Colonic mucosa (tissue), 4 donors: Measurements from ENCODE around the gene PREX1. TPM values are rescaled to one million over a fixed set of nuclear protein-coding genes. Genes with fewer than 3 reads are reported as not detected.

Experiments used
- DNase-seq: peaks from one replicate; pipeline ENCODE4 v3.0.0-alpha.2; 2020
- H3K27ac ChIP-seq: fragments of 200-600 bp; one replicate; pipeline ENCODE4 v1.8.0; 2021
- H3K27me3 ChIP-seq: fragments of 200-600 bp; one replicate; pipeline ENCODE4 v1.8.0; 2021
- H3K36me3 ChIP-seq: fragments of 200-600 bp; one replicate; pipeline ENCODE4 v1.8.0; 2021
- H3K4me1 ChIP-seq: fragments of 200-600 bp; one replicate; pipeline ENCODE4 v1.8.0; 2021; ENCODE audit warnings: mild to moderate bottlenecking
- H3K4me3 ChIP-seq: fragments of 200-600 bp; one replicate; pipeline ENCODE4 v1.8.0; 2021
- H3K9ac ChIP-seq, 2 donors: one replicate each; pipeline ENCODE4 v1.7.0; 2013; ENCODE audit warnings: control low read depth in 2 of 2, low read depth in 2 of 2, low read length in 2 of 2
- H3K9me3 ChIP-seq: fragments of 200-600 bp; one replicate; pipeline ENCODE4 v1.8.0; 2021
- intact Hi-C: fragments of 100-400 bp; cut with DNase I; formaldehyde crosslinking; loops from one replicate; pipeline ENCODE4 v1.14.1; 2022
- total RNA-seq, 2 donors: library from RNA; stranded (reverse); fragmentation: NEBNext Ultra II Directional in 1 of 2; extraction: Animal tissue kit (Norgen Biotek cat#: 25700) in 1 of 2; gene quantifications; one replicate each; pipeline ENCODE4 v1.2.1, GENCODE V29; 2021
- TF ChIP-seq, protein P1 (sequence below): fragments of 200-600 bp; IDR thresholded peaks from one replicate; pipeline ENCODE4 v1.8.0; 2022; ENCODE audit warnings: antibody characterized with exemption, mild to moderate bottlenecking
- donor health status: healthy.
- donor health status: DM: no; HTN: no; CAD: no.
- donor health status: DM: no; HTN: no; CAD: no.

The PREX1 gene
- total RNA-seq, 2 donors from 2014 or later, result 7.2 to 24.6 TPM

DNA sequence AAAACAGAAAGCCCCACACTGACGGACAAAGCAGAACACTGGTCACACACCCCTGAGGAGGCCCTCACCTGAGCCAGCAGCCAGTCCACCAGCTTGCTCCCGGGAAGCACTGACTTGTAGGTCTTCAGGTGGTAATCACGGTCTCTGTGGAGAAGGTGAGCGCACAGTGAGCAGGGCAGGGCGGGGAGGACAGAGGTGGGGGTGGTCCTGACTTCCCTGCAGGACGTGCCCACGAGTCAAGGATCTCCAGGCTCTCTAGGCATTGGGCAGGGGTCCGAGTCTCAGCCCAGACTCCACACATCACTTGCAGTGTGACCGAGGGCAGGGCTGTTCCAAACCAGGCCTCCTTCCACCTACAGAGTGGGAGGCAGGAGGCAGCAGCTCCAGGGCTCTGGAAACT, 151.7 kb downstream of the PREX1 start:
- H3K36me3 ChIP-seq, result no peaks in the 10 kb centered on the region
- H3K27ac ChIP-seq, result no peak overlapping the region
- intact Hi-C loops, result no loop called here

DNA sequence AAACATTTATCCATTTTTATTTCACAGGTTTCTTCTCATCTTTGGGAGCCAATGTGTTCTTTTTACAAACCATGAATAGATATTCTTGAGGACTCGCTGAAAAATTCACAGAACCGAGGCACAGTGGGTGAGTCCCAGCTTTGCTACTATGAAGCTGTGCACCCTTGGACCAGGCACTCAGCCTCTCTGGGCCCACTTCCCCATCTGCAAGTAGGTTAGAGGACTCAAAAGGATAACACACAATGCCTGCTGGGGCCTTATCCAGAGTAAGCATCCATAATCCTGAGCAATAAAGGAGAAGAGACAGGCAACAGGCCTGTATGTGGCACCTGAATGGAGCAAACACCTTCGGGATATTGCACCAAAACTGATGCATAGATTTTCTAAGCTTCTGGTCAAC, 153.3 kb downstream of the PREX1 start:
- Histone ChIP-seq H3K9me3 (no peaks in the 10 kb centered on the region), H3K4me3 (no peak overlapping the region), H3K9ac (no peak overlapping the region), H3K36me3 (no peaks in the 10 kb centered on the region), H3K27me3 (no peaks in the 10 kb centered on the region), H3K27ac (no peak overlapping the region), H3K4me1 (no peaks in the 10 kb centered on the region)
- TF ChIP-seq, protein P1, sequence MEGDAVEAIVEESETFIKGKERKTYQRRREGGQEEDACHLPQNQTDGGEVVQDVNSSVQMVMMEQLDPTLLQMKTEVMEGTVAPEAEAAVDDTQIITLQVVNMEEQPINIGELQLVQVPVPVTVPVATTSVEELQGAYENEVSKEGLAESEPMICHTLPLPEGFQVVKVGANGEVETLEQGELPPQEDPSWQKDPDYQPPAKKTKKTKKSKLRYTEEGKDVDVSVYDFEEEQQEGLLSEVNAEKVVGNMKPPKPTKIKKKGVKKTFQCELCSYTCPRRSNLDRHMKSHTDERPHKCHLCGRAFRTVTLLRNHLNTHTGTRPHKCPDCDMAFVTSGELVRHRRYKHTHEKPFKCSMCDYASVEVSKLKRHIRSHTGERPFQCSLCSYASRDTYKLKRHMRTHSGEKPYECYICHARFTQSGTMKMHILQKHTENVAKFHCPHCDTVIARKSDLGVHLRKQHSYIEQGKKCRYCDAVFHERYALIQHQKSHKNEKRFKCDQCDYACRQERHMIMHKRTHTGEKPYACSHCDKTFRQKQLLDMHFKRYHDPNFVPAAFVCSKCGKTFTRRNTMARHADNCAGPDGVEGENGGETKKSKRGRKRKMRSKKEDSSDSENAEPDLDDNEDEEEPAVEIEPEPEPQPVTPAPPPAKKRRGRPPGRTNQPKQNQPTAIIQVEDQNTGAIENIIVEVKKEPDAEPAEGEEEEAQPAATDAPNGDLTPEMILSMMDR, result no peak
- DNase-seq, result no peak
- intact Hi-C loops, result no loop called here

More for the DNA sequence above, 151.7 kb downstream of the PREX1 start:
- no peak for DNase-seq
- Histone ChIP-seq H3K9ac (no peak overlapping the region), H3K4me1 (no peaks in the 10 kb centered on the region), H3K4me3 (no peak overlapping the region), H3K27me3 (no peaks in the 10 kb centered on the region), H3K9me3 (no peaks in the 10 kb centered on the region)
- TF ChIP-seq, protein P1, result no peak

DNA sequence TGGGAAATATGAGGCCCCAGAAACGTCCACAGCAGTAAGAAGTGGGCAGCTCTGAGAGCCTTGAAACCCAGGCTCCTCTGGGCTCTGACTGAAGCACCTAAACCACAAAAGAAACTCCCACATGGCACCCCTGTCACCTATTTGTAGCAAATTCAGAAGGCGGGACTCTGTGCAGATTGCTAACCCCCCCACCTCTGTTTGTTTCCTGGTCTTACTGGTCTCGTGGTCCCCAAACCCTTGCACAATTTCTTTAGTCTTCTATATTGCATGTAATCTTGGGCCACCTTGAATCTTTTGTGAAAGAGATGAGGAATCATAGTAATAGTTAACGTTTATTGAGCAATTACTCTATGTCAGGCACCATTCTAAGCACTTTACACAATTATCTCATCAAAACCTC, 154.3 kb downstream of the PREX1 start:
- TF ChIP-seq, protein P1, result no peak
- no peak for DNase-seq
- Histone ChIP-seq H3K27me3 (no peaks in the 10 kb centered on the region), H3K9me3 (no peaks in the 10 kb centered on the region), H3K27ac (no peak overlapping the region), H3K4me3 (no peak overlapping the region), H3K36me3 (no peaks in the 10 kb centered on the region), H3K9ac (no peak overlapping the region), H3K4me1 (no peaks in the 10 kb centered on the region)
- intact Hi-C loops, result no loop called here

DNA sequence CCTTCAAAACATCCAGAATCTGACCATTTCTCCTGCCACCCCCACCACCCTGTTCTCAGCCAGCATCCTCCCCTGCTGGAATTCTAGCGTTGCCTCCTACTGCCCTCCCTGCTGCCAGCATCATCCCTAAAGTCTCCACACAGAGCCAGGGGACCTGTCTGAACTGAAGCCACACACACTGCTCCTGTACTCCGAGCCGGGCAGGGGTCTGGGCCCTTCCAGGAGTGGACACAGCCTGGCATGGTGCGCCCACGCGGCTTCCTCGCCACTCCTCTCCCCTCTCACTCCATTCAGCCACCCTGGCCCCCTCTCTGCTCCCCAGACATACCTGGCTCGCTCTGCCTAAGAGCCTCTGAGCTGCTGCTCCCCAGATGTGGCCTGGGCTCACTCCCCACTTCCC, 155.5 kb downstream of the PREX1 start:
- no peaks in the 10 kb centered on the region for H3K36me3 ChIP-seq
- no peak for DNase-seq
- intact Hi-C loops, result no loop called here
- TF ChIP-seq, protein P1, result no peak
- H3K4me3 ChIP-seq, result no peak overlapping the region
- H3K4me1 ChIP-seq, result no peaks in the 10 kb centered on the region
- no peaks in the 10 kb centered on the region for H3K9me3 ChIP-seq
- no peak overlapping the region for H3K9ac ChIP-seq
- no peak overlapping the region for H3K27ac ChIP-seq
- no peaks in the 10 kb centered on the region for H3K27me3 ChIP-seq

DNA sequence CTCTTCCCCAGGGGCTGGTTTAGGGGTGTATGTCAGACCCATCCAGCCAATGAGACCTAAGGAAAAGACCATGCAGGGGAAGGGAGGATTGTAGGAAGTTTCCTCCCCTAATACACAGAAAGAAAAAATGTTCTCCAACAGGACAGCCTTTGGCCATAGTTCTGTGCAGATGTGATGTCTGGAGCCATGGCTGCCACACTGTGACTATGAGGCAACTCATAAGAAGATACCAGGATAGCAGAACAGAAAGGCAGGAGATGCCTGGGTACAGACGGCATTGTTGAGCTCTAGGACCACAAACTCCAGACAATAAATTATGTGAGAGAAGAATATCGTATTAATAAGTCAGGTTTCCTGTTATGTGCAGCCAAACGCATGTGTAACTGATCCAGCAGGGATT, 156.7 kb downstream of the PREX1 start:
- Histone ChIP-seq H3K9ac (no peak overlapping the region), H3K27ac (no peak overlapping the region), H3K27me3 (no peaks in the 10 kb centered on the region), H3K4me1 (no peaks in the 10 kb centered on the region), H3K36me3 (no peaks in the 10 kb centered on the region), H3K4me3 (no peak overlapping the region), H3K9me3 (no peaks in the 10 kb centered on the region)
- intact Hi-C loops, result no loop called here
- TF ChIP-seq, protein P1, result no peak
- no peak for DNase-seq
